Esophagus squamous epithelium (tissue), 5 donors: ENCODE results near the gene ZGPAT. TPM values are rescaled to one million over a fixed set of nuclear protein-coding genes. Genes with fewer than 3 reads are reported as not detected.

Source experiments
- DNase-seq: peaks from one replicate; lab custom pipeline; 2025; lab: John Stamatoyannopoulos, UW
- H3K27ac ChIP-seq, 4 donors: fragments of 200-600 bp; sonication (generic); one replicate each; pipeline ENCODE4 v1.5.1; 2016 to 2019; ENCODE audit warnings: mild to moderate bottlenecking in 1 of 4
- H3K27me3 ChIP-seq, 4 donors: fragments of 200-600 bp; sonication (generic); 1 replicate in 3 of 4; 2 replicates in 1 of 4; pipeline versions ENCODE4 v1.5.1 to v1.6.0; 2017 to 2021; ENCODE audit warnings: antibody characterized with exemption in 1 of 4
- H3K36me3 ChIP-seq, 3 donors: fragments of 200-600 bp; sonication (generic); one replicate each; pipeline ENCODE4 v1.5.1; 2016 to 2019
- H3K4me1 ChIP-seq, 3 donors: fragments of 200-600 bp; sonication (generic); one replicate each; pipeline ENCODE4 v1.5.1; 2017 to 2019
- H3K4me3 ChIP-seq, 4 donors: fragments of 200-600 bp; sonication (generic); 1 replicate in 3 of 4; 2 replicates in 1 of 4; pipeline ENCODE4 v1.5.1; 2016 to 2019; ENCODE audit warnings: mild to moderate bottlenecking in 2 of 4, moderate library complexity in 1 of 4
- H3K9me3 ChIP-seq, 3 donors: fragments of 200-600 bp; sonication (generic); one replicate each; pipeline ENCODE4 v1.5.1; 2016 to 2019
- POLR2A ChIP-seq, 4 donors: fragments of 450-650 bp; IDR thresholded peaks; one replicate each; pipeline ENCODE4 v1.6.1; 2017; ENCODE audit warnings: antibody characterized with exemption in 4 of 4, mild to moderate bottlenecking in 4 of 4, moderate library complexity in 3 of 4
- WGBS, 2 donors: methylation state at CpG; one replicate each; pipeline ENCODE4 v1.1.5; 2018; 5-methylcytosine and 5-hydroxymethylcytosine counted together
- intact Hi-C: fragments of 100-400 bp; cut with DNase I; formaldehyde crosslinking; loops from one replicate; pipeline ENCODE4 v1.15.0; 2022
- total RNA-seq, 4 donors: library from RNA; depleted of rRNA; stranded (reverse); fragments of >200 nt; gene quantifications; one replicate each; pipeline ENCODE4 v1.1.0, GENCODE V29; 2016
- TF ChIP-seq, protein P1 (sequence below), 6 experiments: fragments of 450-650 bp in 4 of 6; fragments of 200-600 bp in 2 of 6; sonication (generic) in 2 of 6; IDR thresholded peaks; one replicate each; pipeline ENCODE4 v1.5.1; 2016 to 2019; ENCODE audit warnings: antibody characterized with exemption in 6 of 6, mild to moderate bottlenecking in 4 of 6, moderate library complexity in 4 of 6
- donor health status: DM: yes; HTN: yes; CAD: no.

The ZGPAT gene
- total RNA-seq, 4 donors from 2014 or later, result 25.4 to 31.9 (median 28.3) TPM

DNA sequence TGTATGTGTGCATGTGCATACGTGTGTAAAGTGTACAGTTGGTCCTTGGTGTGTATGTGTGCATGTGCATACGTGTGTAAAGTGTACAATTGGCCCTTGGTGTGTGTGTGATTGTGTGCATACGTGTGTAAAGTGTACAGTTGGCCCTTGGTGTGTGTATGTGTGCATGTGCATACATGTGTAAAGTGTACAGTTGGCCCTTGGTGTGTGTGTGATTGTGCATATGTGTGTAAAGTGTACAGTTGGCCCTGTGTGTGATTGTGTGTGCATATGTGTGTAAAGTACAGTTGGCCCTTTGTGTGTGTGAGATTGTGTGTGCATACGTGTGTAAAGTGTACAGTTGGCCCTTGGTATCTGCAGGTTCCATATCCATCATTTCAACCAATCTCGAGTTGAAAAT is 23.6 kb downstream of the ZGPAT start:
- Histone ChIP-seq H3K4me3 (no peak overlapping the region), H3K9me3 (no peaks in the 10 kb centered on the region), H3K27ac (no peak overlapping the region), H3K4me1 (peaks cover 6 to 26% (median 10%) of the 10 kb centered on the region in 3 donors), H3K27me3 (no peaks in the 10 kb centered on the region), H3K36me3 (peaks cover 0 to 60% (median 15%) of the 10 kb centered on the region in 3 donors)
- DNase-seq, result no peak
- 71 to 79% methylated on average over 5 of the region's 5 CpGs for WGBS, 2 donors
- intact Hi-C loops, result no loop called here
- no peak for TF ChIP-seq POLR2A (IDR thresholded peaks at IDR 0.05)
- TF ChIP-seq, protein P1, sequence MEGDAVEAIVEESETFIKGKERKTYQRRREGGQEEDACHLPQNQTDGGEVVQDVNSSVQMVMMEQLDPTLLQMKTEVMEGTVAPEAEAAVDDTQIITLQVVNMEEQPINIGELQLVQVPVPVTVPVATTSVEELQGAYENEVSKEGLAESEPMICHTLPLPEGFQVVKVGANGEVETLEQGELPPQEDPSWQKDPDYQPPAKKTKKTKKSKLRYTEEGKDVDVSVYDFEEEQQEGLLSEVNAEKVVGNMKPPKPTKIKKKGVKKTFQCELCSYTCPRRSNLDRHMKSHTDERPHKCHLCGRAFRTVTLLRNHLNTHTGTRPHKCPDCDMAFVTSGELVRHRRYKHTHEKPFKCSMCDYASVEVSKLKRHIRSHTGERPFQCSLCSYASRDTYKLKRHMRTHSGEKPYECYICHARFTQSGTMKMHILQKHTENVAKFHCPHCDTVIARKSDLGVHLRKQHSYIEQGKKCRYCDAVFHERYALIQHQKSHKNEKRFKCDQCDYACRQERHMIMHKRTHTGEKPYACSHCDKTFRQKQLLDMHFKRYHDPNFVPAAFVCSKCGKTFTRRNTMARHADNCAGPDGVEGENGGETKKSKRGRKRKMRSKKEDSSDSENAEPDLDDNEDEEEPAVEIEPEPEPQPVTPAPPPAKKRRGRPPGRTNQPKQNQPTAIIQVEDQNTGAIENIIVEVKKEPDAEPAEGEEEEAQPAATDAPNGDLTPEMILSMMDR (IDR thresholded peaks at IDR 0.05), result no peak

DNA sequence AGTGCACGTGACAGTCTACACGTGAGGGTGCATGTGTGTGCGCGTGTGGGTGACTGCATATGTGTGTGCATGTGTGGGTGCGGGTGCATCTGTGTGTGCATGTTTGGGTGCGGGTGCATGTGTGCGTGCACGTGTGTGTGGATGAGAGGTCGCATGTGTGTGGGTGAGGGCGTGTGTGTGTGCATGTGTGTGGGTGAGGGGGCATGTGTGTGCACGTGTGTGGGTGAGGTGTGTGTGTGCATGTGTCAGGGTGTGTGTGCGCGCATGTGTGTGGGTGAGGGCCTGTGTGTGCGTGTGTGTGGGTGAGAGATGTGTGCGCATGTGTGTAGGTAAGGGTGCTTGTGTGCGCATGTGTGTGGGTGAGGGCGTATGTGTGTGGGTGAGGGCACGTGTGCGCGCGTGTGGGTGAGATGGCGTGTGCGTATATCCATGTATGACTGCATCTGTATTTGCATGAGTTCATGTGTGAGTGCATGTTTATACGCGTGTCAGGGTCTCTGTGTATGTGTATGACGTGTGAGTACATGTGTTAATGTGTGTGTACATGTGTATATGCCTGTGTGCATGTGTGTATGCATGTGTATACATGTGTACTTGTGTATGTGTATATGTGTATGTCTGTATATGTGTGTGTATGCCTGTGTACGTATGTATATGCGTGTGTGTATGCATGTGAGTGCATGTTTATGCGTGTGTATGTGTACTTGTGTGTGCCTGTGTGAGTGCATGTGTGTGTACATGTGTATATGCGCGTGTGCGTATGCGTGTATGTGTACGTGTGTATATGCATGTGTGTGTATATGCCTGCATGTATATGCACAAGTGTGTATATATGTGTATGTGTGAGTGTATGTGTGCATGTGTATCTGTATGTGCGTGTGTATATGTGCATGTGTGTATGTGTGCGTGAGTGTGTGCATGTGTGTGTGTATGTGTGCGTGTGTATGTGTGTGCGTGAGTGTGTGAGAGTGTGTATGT is 24.6 kb downstream of the ZGPAT start:
- H3K4me1 ChIP-seq, result peaks cover 14 to 36% (median 20%) of the 10 kb centered on the region in 3 donors
- H3K36me3 ChIP-seq, result peaks cover 0 to 56% (median 15%) of the 10 kb centered on the region in 3 donors
- H3K4me3 ChIP-seq, result no peak overlapping the region
- no peak overlapping the region for H3K27ac ChIP-seq
- H3K9me3 ChIP-seq, result no peaks in the 10 kb centered on the region
- H3K27me3 ChIP-seq, result no peaks in the 10 kb centered on the region
- WGBS, 2 donors, result 85 to 86% methylated on average over 38 of the region's 38 CpGs
- TF ChIP-seq, protein P1 (IDR thresholded peaks at IDR 0.05), result no peak
- TF ChIP-seq POLR2A (IDR thresholded peaks at IDR 0.05), result no peak
- DNase-seq, result no peak
- intact Hi-C loops, result no loop called here

GRCh38 chr20:63733117-63733516 is 25.3 kb downstream of the ZGPAT start:
- Histone ChIP-seq H3K9me3 (no peaks in the 10 kb centered on the region), H3K27me3 (no peaks in the 10 kb centered on the region), H3K27ac (no peak overlapping the region), H3K36me3 (peaks cover 0 to 54% (median 15%) of the 10 kb centered on the region in 3 donors), H3K4me1 (peaks cover 21 to 38% (median 28%) of the 10 kb centered on the region in 3 donors), H3K4me3 (no peak overlapping the region)
- no peak for DNase-seq
- WGBS, 2 donors, result 90 to 100% methylated on average over 2 of the region's 13 CpGs
- TF ChIP-seq POLR2A (IDR thresholded peaks at IDR 0.05), result no peak
- TF ChIP-seq, protein P1 (IDR thresholded peaks at IDR 0.05), result no peak
- intact Hi-C loops, result no loop called here

DNA sequence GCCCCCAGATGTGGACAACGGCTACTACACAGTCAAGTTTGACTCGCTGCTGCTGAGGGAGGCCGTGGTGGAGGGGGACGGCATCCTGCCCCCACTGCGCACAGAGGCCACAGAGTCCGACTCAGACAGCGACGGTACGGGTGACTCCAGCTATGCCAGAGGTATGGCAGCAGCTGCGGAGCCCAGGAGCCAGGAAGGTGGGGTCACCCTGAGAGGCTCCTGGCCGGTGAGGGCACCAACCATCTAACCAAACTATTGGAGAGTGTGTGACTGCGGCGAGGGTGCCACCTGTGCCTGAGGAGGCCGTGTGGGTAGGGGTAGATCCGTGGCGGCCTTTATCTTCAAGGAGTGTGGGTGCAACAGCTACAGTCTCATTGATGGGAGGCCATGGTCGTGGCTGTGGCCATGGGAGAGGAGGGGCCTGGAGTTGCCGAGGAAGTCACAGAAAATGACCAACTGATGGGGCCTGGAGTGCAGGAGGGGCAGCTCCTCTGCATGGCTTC is 25.8 kb downstream of the ZGPAT start:
- Histone ChIP-seq H3K36me3 (peaks cover 0 to 49% (median 15%) of the 10 kb centered on the region in 3 donors), H3K27ac (no peak overlapping the region), H3K9me3 (no peaks in the 10 kb centered on the region), H3K4me3 (no peak overlapping the region), H3K4me1 (peaks cover 26 to 38% (median 28%) of the 10 kb centered on the region in 3 donors), H3K27me3 (no peaks in the 10 kb centered on the region)
- TF ChIP-seq, protein P1 (IDR thresholded peaks at IDR 0.05), result no peak
- no peak for TF ChIP-seq POLR2A (IDR thresholded peaks at IDR 0.05)
- 50 to 90% methylated on average over 1 to 9 of the region's 18 CpGs for WGBS, 2 donors
- no peak for DNase-seq
- intact Hi-C loops, result no loop called here
